Chondrocyte (in vitro differentiated cells): Measurements from ENCODE around the gene SLC30A2. TPM values are rescaled to one million over a fixed set of nuclear protein-coding genes. Genes with fewer than 3 reads are reported as not detected.

Experiments
- DNase-seq: peaks from one replicate; pipeline ENCODE4 v3.0.0; 2021; ENCODE audit warnings: mixed read lengths, low spot score
- H3K27ac Mint-ChIP-seq: one replicate; pipeline ENCODE4 v1.8.0; 2021; ENCODE audit warnings: mild to moderate bottlenecking, moderate library complexity, mixed read lengths; ENCODE audit not compliant: unreplicated experiment
- H3K27me3 Mint-ChIP-seq: 2 replicates; pipeline ENCODE4 v1.8.0; 2021; ENCODE audit warnings: low read depth, mixed read lengths
- H3K36me3 Mint-ChIP-seq: 2 replicates; pipeline ENCODE4 v1.8.0; 2021; ENCODE audit warnings: low read depth, mixed read lengths
- H3K4me1 Mint-ChIP-seq: 2 replicates; pipeline ENCODE4 v1.8.0; 2021; ENCODE audit warnings: low read depth, mild to moderate bottlenecking, mixed read lengths
- H3K4me3 Mint-ChIP-seq: one replicate; pipeline ENCODE4 v1.8.0; 2021; ENCODE audit warnings: mild to moderate bottlenecking, moderate library complexity, mixed read lengths; ENCODE audit not compliant: unreplicated experiment
- H3K9me3 Mint-ChIP-seq: 2 replicates; pipeline ENCODE4 v1.8.0; 2021; ENCODE audit warnings: low read depth, mixed read lengths
- CTCF ChIP-seq: fragments of 200-600 bp; sonication (generic); IDR thresholded peaks from 2 replicates; pipeline ENCODE4 v1.5.0; 2021; ENCODE audit warnings: antibody characterized with exemption, mild to moderate bottlenecking, moderate library complexity
- total RNA-seq: library from RNA; stranded (reverse); gene quantifications from 3 replicates; pipeline ENCODE4 v1.2.1, GENCODE V29; 2021

Gene SLC30A2
- total RNA-seq, 1 donor from 2014 or later: 0.12 TPM

GRCh38 chr1:26090893-26091292 lies 45.0 kb upstream of the SLC30A2 start:
- Mint-ChIP-seq H3K4me3 (no peak overlapping the region), H3K27ac (no peak overlapping the region), H3K36me3 (no peaks in the 10 kb centered on the region), H3K9me3 (no peaks in the 10 kb centered on the region), H3K27me3 (peaks cover 8% of the 10 kb centered on the region), H3K4me1 (peaks cover 6% of the 10 kb centered on the region)
- no peak for TF ChIP-seq CTCF
- no peak for DNase-seq

- TF ChIP-seq CTCF: no peak
Observed at GRCh38 chr1:26089125-26089524, 43.2 kb upstream of the SLC30A2 start.

GRCh38 chr1:26084844-26085243 lies 38.9 kb upstream of the SLC30A2 start:
- peaks cover 18% of the 10 kb centered on the region for H3K27me3 Mint-ChIP-seq
- H3K36me3 Mint-ChIP-seq: no peaks in the 10 kb centered on the region
- H3K4me1 Mint-ChIP-seq: no peaks in the 10 kb centered on the region
- H3K9me3 Mint-ChIP-seq: no peaks in the 10 kb centered on the region
- no peak overlapping the region for H3K4me3 Mint-ChIP-seq
- TF ChIP-seq CTCF: no peak
- no peak for DNase-seq
- no peak overlapping the region for H3K27ac Mint-ChIP-seq

More at GRCh38 chr1:26089125-26089524, 43.2 kb upstream of the SLC30A2 start:
- Mint-ChIP-seq H3K9me3 (no peaks in the 10 kb centered on the region), H3K4me1 (no peaks in the 10 kb centered on the region), H3K27me3 (peaks cover 18% of the 10 kb centered on the region), H3K36me3 (no peaks in the 10 kb centered on the region), H3K4me3 (no peak overlapping the region), H3K27ac (no peak overlapping the region)
- no peak for DNase-seq

- Mint-ChIP-seq H3K27ac (no peak overlapping the region), H3K4me3 (no peak overlapping the region), H3K27me3 (peaks cover 18% of the 10 kb centered on the region), H3K9me3 (no peaks in the 10 kb centered on the region), H3K4me1 (no peaks in the 10 kb centered on the region), H3K36me3 (no peaks in the 10 kb centered on the region)
- TF ChIP-seq CTCF: no peak
- DNase-seq: no peak
Observed at GRCh38 chr1:26084091-26084561, 38.2 kb upstream of the SLC30A2 start.

- Mint-ChIP-seq H3K4me3 (no peak overlapping the region), H3K36me3 (no peaks in the 10 kb centered on the region), H3K9me3 (no peaks in the 10 kb centered on the region), H3K27ac (no peak overlapping the region), H3K27me3 (peaks cover 21% of the 10 kb centered on the region), H3K4me1 (no peaks in the 10 kb centered on the region)
- no peak for DNase-seq
- TF ChIP-seq CTCF: no peak
Observed at GRCh38 chr1:26083208-26083607, 37.3 kb upstream of the SLC30A2 start.
